H1 (cell line): ENCODE data around the gene PLEKHG5. TPM values are rescaled to one million over a fixed set of nuclear protein-coding genes. Genes with fewer than 3 reads are reported as not detected.

ENCODE experiments used
- CTCF ChIA-PET: fragments of 300-600 bp; sonication (Branson Sonifier 250); formaldehyde crosslinking; loops from one replicate; lab custom pipeline; 2021; ENCODE audit not compliant: partially characterized antibody; lab: Charles Lee
- POLR2A ChIA-PET: fragments of 300-600 bp; sonication (Branson Sonifier 250); formaldehyde crosslinking; loops from one replicate; lab custom pipeline; 2021; ENCODE audit warnings: inconsistent platforms; ENCODE audit not compliant: partially characterized antibody; lab: Charles Lee
- DNase-seq, 2 experiments: peaks; one replicate each; pipeline versions ENCODE4 v3.0.0 to v3.0.0-alpha.2; 2010 to 2022; ENCODE audit warnings: low spot score in 2 of 2, low read depth in 1 of 2, mixed read lengths in 1 of 2
- FAIRE-seq: peaks from 2 replicates; lab custom pipeline; 2011; peaks lifted over from hg19 to GRCh38; lab: Jason Lieb, UNC
- H2AFZ ChIP-seq: 2 replicates; pipeline ENCODE4 v1.8.1; 2012; ENCODE audit warnings: low read length, inconsistent platforms
- H2AK5ac ChIP-seq: 2 replicates; pipeline ENCODE4 v1.6.1; 2013; ENCODE audit warnings: low read depth, low read length
- H2BK120ac ChIP-seq: replicated peaks from 2 replicates; pipeline ENCODE3; 2013; ENCODE audit warnings: low read depth, low read length, inconsistent platforms
- H2BK12ac ChIP-seq: 2 replicates; pipeline ENCODE4 v1.6.1; 2013; ENCODE audit warnings: low read depth, low read length
- H2BK15ac ChIP-seq: 2 replicates; pipeline ENCODE4 v1.6.1; 2013; ENCODE audit warnings: low read length
- H2BK20ac ChIP-seq: 2 replicates; pipeline ENCODE4 v1.6.1; 2013; ENCODE audit warnings: low read length
- H2BK5ac ChIP-seq: 2 replicates; pipeline ENCODE4 v1.6.1; 2013; ENCODE audit warnings: low read depth, low read length
- H3K14ac ChIP-seq: 2 replicates; pipeline ENCODE4 v1.6.1; 2013; ENCODE audit warnings: inconsistent platforms; ENCODE audit not compliant: insufficient read length
- H3K18ac ChIP-seq: 2 replicates; pipeline ENCODE4 v1.6.1; 2013; ENCODE audit warnings: low read length; ENCODE audit errors: extremely low read depth
- H3K23ac ChIP-seq: 2 replicates; pipeline ENCODE4 v1.6.1; 2013; ENCODE audit warnings: inconsistent platforms; ENCODE audit not compliant: insufficient read length
- H3K23me2 ChIP-seq: 2 replicates; pipeline ENCODE4 v1.6.1; 2013; ENCODE audit warnings: low read depth, low read length
- H3K27ac ChIP-seq: 2 replicates; pipeline ENCODE4 v1.6.1; 2011; ENCODE audit warnings: low read depth, low read length, inconsistent platforms
- H3K27me3 ChIP-seq, 4 experiments: replicated peaks in 1 of 4; 1 replicate in 1 of 4; 2 replicates in 3 of 4; pipeline versions ENCODE4 v1.6.1 to v1.8.1; 2011 to 2013; ENCODE audit warnings: low read length in 3 of 4, mild to moderate bottlenecking in 3 of 4, inconsistent platforms in 2 of 4, mixed read lengths in 2 of 4, moderate library complexity in 1 of 4; ENCODE audit not compliant: control insufficient read depth in 3 of 4, insufficient read depth in 3 of 4; ENCODE audit errors: extremely low read depth in 1 of 4
- H3K36me3 ChIP-seq, 4 experiments: 2 replicates each; pipeline versions ENCODE4 v1.6.1 to v1.8.1; 2011 to 2013; ENCODE audit warnings: mild to moderate bottlenecking in 4 of 4, low read length in 3 of 4, moderate library complexity in 2 of 4, control low read depth in 1 of 4, inconsistent platforms in 1 of 4; ENCODE audit not compliant: insufficient read depth in 4 of 4, control insufficient read depth in 2 of 4
- H3K4ac ChIP-seq: replicated peaks from 2 replicates; pipeline ENCODE3; 2013; ENCODE audit warnings: low read length, low read depth, mixed read lengths, inconsistent platforms; ENCODE audit not compliant: insufficient read length
- H3K4me1 ChIP-seq, 4 experiments: replicated peaks in 1 of 4; 1 replicate in 1 of 4; 2 replicates in 3 of 4; pipeline versions ENCODE4 v1.6.1 to v1.8.1; 2011 to 2013; ENCODE audit warnings: low read length in 3 of 4, inconsistent platforms in 2 of 4, mixed read lengths in 1 of 4; ENCODE audit not compliant: insufficient read depth in 4 of 4, control insufficient read depth in 3 of 4
- H3K4me2 ChIP-seq, 2 experiments: 2 replicates each; pipeline versions ENCODE4 v1.6.1 to v1.8.1; 2011 to 2013; ENCODE audit warnings: low read depth in 2 of 2, low read length in 2 of 2, control low read depth in 1 of 2, inconsistent platforms in 1 of 2, mild to moderate bottlenecking in 1 of 2; ENCODE audit not compliant: insufficient read depth in 1 of 2
- H3K4me3 ChIP-seq, 4 experiments: fragments of 200-600, 300-600 bp in 1 of 4; sonication (generic), shearing (Covaris generic), sonication (Bioruptor Twin) in 1 of 4; 2 replicates each; pipeline versions ENCODE4 v1.5.1 to v1.8.1; 2011 to 2016; ENCODE audit warnings: low read length in 4 of 4, low read depth in 3 of 4, control low read depth in 2 of 4, inconsistent platforms in 2 of 4, mild to moderate bottlenecking in 2 of 4, mixed read lengths in 1 of 4, moderate library complexity in 1 of 4; ENCODE audit not compliant: insufficient read depth in 2 of 4; ENCODE audit errors: extremely low read depth in 1 of 4
- H3K56ac ChIP-seq: replicated peaks from 2 replicates; pipeline ENCODE3; 2013; ENCODE audit warnings: low read depth, mild to moderate bottlenecking, mixed read lengths, low read length, inconsistent platforms; ENCODE audit not compliant: insufficient read length
- H3K79me1 ChIP-seq: 2 replicates; pipeline ENCODE4 v1.6.1; 2013; ENCODE audit warnings: low read depth, low read length, control low read depth
- H3K79me2 ChIP-seq, 2 experiments: 2 replicates each; pipeline versions ENCODE4 v1.6.1 to v1.8.1; 2012 to 2013; ENCODE audit warnings: low read length in 2 of 2, mild to moderate bottlenecking in 2 of 2, inconsistent platforms in 1 of 2; ENCODE audit not compliant: insufficient read depth in 2 of 2, control insufficient read depth in 1 of 2
- H3K9ac ChIP-seq, 4 experiments: replicated peaks in 1 of 4; 1 replicate in 1 of 4; 2 replicates in 3 of 4; pipeline versions ENCODE4 v1.6.1 to v1.8.1; 2011 to 2013; ENCODE audit warnings: low read depth in 3 of 4, low read length in 3 of 4, control low read depth in 2 of 4, mild to moderate bottlenecking in 2 of 4, moderate library complexity in 2 of 4, inconsistent platforms in 1 of 4; ENCODE audit errors: extremely low read depth in 1 of 4
- H3K9me3 ChIP-seq, 2 experiments: 2 replicates each; pipeline versions ENCODE4 v1.6.1 to v1.8.1; 2012 to 2013; ENCODE audit warnings: mild to moderate bottlenecking in 2 of 2, moderate library complexity in 2 of 2, control low read depth in 1 of 2, inconsistent platforms in 1 of 2, low read depth in 1 of 2, low read length in 1 of 2, mixed read lengths in 1 of 2; ENCODE audit not compliant: insufficient read depth in 2 of 2
- H4K20me1 ChIP-seq, 2 experiments: replicated peaks in 1 of 2; 2 replicates each; pipeline versions ENCODE3 to v1.8.1; 2011 to 2013; ENCODE audit warnings: inconsistent platforms in 2 of 2, low read length in 2 of 2, mild to moderate bottlenecking in 1 of 2; ENCODE audit not compliant: insufficient read depth in 2 of 2, control insufficient read depth in 1 of 2
- H4K5ac ChIP-seq: 2 replicates; pipeline ENCODE4 v1.6.1; 2013; ENCODE audit warnings: low read length, low read depth, mixed read lengths, inconsistent platforms; ENCODE audit not compliant: insufficient read length
- H4K8ac ChIP-seq: 2 replicates; pipeline ENCODE4 v1.8.0; 2013; ENCODE audit warnings: mild to moderate bottlenecking, moderate library complexity, low read length, inconsistent platforms; ENCODE audit not compliant: insufficient read depth; ENCODE audit errors: extremely low read depth
- H4K91ac ChIP-seq: replicated peaks from 2 replicates; pipeline ENCODE3; 2013; ENCODE audit warnings: low read length, mixed read lengths, inconsistent platforms; ENCODE audit not compliant: insufficient read length
- BCL11A ChIP-seq, 2 experiments: IDR thresholded peaks; one replicate each; pipeline ENCODE4 v1.6.1; 2011; ENCODE audit warnings: low read depth in 2 of 2, low read length in 2 of 2, mild to moderate bottlenecking in 2 of 2
- CTCF ChIP-seq, 3 experiments: IDR thresholded peaks; 1 replicate in 2 of 3; 2 replicates in 1 of 3; pipeline versions ENCODE4 v1.5.1 to v1.6.1; 2011; ENCODE audit warnings: low read length in 3 of 3, mild to moderate bottlenecking in 3 of 3, inconsistent platforms in 2 of 3, low read depth in 1 of 3, moderate library complexity in 1 of 3; ENCODE audit not compliant: insufficient read depth in 1 of 3; ENCODE audit errors: control extremely low read depth in 1 of 3
- EP300 ChIP-seq, 2 experiments: IDR thresholded peaks; 1 replicate in 1 of 2; 2 replicates in 1 of 2; pipeline ENCODE4 v1.6.1; 2011 to 2012; ENCODE audit warnings: low read depth in 2 of 2, low read length in 2 of 2, mild to moderate bottlenecking in 2 of 2, borderline replicate concordance in 1 of 2, inconsistent platforms in 1 of 2, moderate library complexity in 1 of 2
- WGBS, 2 experiments: shearing (Covaris generic) in 1 of 2; methylation state at CpG; one replicate each; pipeline versions ENCODE4 v1.1.6 to v1.1.7; 2013 to 2015; ENCODE audit warnings: low lambda C conversion rate in 2 of 2, mixed read lengths in 2 of 2, inconsistent platforms in 1 of 2, low coverage in 1 of 2, missing lambda C conversion rate in 1 of 2; ENCODE audit not compliant: insufficient replicate concordance in 2 of 2, insufficient coverage in 1 of 2, insufficient read length in 1 of 2; ENCODE audit errors: extremely low coverage in 1 of 2, missing lambda C conversion rate in 1 of 2; 5-methylcytosine and 5-hydroxymethylcytosine counted together
- polyA plus RNA-seq, 7 experiments: library from polyadenylated mRNA; depleted of rRNA in 3 of 7; stranded (reverse) in 5 of 7; unstranded in 2 of 7; fragments of >200 nt in 5 of 7; fragments of 200-250 nt in 2 of 7; gene quantifications; 1 replicate in 5 of 7; 2 replicates in 1 of 7; 4 replicates in 1 of 7; pipeline versions ENCODE4 v1.2.1 to v1.2.3, GENCODE V29; 2011 to 2013; ENCODE audit warnings: missing spikeins in 2 of 7, mixed read lengths in 2 of 7
- total RNA-seq: library from RNA; stranded (reverse); fragmentation: NEBNext Ultra II Directional; extraction: Animal tissue kit (Norgen Biotek cat#: 25700); gene quantifications from 2 replicates; pipeline ENCODE4 v1.2.1, GENCODE V29; 2021

Gene PLEKHG5
- total and polyA plus RNA-seq, 2 of the 8 experiments (the other 6 are each of a cell fraction or from before 2014, with no cell fraction given): 10.4 to 13.8 TPM

GRCh38 chr1:6477039-6477820, 14.2 kb downstream of the PLEKHG5 start:
- H4K5ac ChIP-seq: no peak overlapping the region
- no peaks in the 10 kb centered on the region for H3K79me2 ChIP-seq
- H2BK5ac ChIP-seq: no peak overlapping the region
- H3K18ac ChIP-seq: no peak overlapping the region
- no peak overlapping the region for H4K91ac ChIP-seq
- no peak overlapping the region for H2BK120ac ChIP-seq
- no peak overlapping the region for H2BK12ac ChIP-seq
- WGBS, 2 experiments: 87% methylated on average over 24 of the region's 24 CpGs; no CpG with 5 or more reads in 1 of the 2 experiments
- H3K4me1 ChIP-seq: peaks cover 0 to 17% (median 11%) of the 10 kb centered on the region in 4 experiments; a peak in 6 of 7 replicates
- no peak overlapping the region for H3K9ac ChIP-seq
- H2AK5ac ChIP-seq: no peak overlapping the region; the same call in 1 of the 2 replicates
- H2AFZ ChIP-seq: no peak overlapping the region
- H3K79me1 ChIP-seq: no peaks in the 10 kb centered on the region
- no peaks in the 10 kb centered on the region; a peak in 1 of 7 replicates for H3K27me3 ChIP-seq
- DNase-seq: no peak
- H4K8ac ChIP-seq: 0 out of 2 replicates have a peak overlapping the region, but pooled peaks have one; percentile 41
- CTCF ChIA-PET: interaction anchor here (0.7 to 6.6 kb wide), 16 partner anchors 10 to 58 kb away, joined by 3 to 87 read pairs (median 8); partner anchors contain the start of genes PLEKHG5 and TNFRSF25
- FAIRE-seq: no peak
- no peak overlapping the region for H3K23ac ChIP-seq
- H3K23me2 ChIP-seq: no peaks in the 10 kb centered on the region
- H3K4me3 ChIP-seq: no peak overlapping the region
- POLR2A ChIA-PET: interaction anchor here (0.6 to 13.7 kb wide), 5 partner anchors 9 to 26 kb away, joined by 3 to 123 read pairs (median 4); no protein-coding TSS in a partner anchor
- TF ChIP-seq CTCF (IDR thresholded peaks at IDR 0.05; ENCODE audit: control extremely low read depth in 1 of 3, insufficient read depth in 1 of 3, low read depth in 1 of 3, low read length in 3 of 3) (no peak), BCL11A (IDR thresholded peaks at IDR 0.05; ENCODE audit: low read depth in 2 of 2, low read length in 2 of 2) (no peak), EP300 (IDR thresholded peaks at IDR 0.05; ENCODE audit: borderline replicate concordance in 1 of 2, low read depth in 2 of 2, low read length in 2 of 2) (peak in 1 of 2 experiments; percentile 6; a peak in 1 of 3 replicates)
- H2BK20ac ChIP-seq: no peak overlapping the region
- H2BK15ac ChIP-seq: no peak overlapping the region
- H3K36me3 ChIP-seq: peaks cover 0 to 3% (median 0%) of the 10 kb centered on the region in 4 experiments; a peak in 2 of 8 replicates
- H3K4ac ChIP-seq: no peak overlapping the region
- H3K4me2 ChIP-seq: no peak overlapping the region
- no peak overlapping the region for H3K14ac ChIP-seq
- no peaks in the 10 kb centered on the region for H4K20me1 ChIP-seq
- no peak overlapping the region for H3K27ac ChIP-seq
- no peak overlapping the region for H3K56ac ChIP-seq
- H3K9me3 ChIP-seq: no peaks in the 10 kb centered on the region
